GM19372 (cell line): ENCODE data around the gene AQP4.

Source experiments
- ATAC-seq: cut with Tn5 transposase; IDR thresholded peaks from one replicate; pipeline ENCODE4 v1.9.1; 2021; ENCODE audit warnings: mild to moderate bottlenecking, low read depth, moderate library complexity; ENCODE audit not compliant: unreplicated experiment

AQP4 gene, protein sequence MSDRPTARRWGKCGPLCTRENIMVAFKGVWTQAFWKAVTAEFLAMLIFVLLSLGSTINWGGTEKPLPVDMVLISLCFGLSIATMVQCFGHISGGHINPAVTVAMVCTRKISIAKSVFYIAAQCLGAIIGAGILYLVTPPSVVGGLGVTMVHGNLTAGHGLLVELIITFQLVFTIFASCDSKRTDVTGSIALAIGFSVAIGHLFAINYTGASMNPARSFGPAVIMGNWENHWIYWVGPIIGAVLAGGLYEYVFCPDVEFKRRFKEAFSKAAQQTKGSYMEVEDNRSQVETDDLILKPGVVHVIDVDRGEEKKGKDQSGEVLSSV

DNA sequence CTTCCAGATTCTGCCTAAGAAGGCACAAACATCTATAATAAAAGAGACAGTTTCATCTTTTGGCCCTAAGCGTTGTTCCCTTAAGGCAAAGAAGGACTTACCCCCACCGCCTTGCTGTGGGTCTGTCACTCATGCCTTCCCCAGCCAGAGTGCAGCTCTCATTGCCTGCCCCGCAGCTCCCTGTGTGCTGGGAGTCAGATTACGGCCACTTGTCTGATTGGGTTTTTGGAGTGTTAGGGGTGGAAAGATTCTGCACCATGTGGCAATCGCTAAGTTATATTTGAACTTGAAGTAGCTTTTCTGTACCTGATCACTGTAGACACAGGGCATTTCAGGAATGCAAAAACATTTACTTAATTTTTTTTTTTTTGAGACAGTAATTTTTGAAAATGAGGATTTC lies at the start of gene AQP4:
TSS of gene AQP4 (minus strand) at position 151 of the 400 bp plus-strand sequence. CDS start at position 133, 18 bp downstream.
- no peak for ATAC-seq

DNA sequence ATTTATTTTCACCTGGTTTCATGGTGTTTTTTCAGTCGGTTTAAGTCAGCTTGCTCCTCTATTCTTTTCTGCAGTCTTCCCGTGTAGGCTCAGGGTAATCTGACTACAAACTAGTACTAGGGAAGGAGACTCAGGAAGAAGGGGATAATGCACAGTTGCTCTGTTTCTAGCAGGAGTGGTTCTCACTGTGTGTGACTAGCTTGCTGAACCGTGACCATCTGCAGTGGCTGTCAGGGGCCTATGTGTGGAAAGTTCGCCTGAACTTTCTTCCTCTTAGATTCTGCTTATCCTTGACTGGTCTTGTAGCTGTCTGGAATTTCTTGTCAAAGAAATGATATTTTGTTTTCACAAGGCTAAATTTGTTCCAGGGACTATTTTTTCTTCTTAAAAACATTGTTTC lies 46.3 kb upstream of the AQP4 start:
- ATAC-seq = no peak

DNA sequence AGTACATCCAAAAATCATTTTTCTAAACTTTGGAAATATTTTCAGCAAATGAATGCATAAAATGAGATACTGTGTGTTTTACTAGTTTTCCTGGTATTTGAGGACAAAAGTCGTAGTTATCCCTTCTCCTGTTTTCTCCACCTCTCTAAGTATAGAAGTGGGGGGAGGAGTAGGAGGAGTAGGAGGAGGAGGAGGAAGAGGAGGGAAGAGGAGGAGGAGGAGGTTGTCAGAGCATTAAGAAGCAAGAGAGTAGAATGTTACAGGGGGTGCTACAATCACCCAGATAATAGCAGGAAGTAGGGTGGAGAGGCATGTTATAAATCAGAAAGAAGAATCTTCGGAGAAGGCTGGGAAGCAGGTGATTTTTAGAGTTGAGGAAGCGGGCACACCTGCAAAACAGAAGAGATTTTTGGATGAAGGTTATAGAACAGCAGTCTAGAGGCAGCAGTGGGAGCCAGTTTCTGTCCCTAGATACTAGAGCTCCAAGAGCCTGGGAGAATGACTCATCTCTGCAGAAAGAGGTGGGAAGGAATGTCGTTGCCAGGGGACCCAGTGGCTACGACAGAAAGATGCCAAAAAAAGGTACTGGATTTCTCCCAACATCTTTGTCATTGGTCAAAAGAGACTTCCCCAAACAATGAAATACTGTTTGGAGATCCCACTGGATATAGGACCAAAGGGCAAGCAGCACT lies 44.2 kb upstream of the AQP4 start:
- no peak for ATAC-seq

DNA sequence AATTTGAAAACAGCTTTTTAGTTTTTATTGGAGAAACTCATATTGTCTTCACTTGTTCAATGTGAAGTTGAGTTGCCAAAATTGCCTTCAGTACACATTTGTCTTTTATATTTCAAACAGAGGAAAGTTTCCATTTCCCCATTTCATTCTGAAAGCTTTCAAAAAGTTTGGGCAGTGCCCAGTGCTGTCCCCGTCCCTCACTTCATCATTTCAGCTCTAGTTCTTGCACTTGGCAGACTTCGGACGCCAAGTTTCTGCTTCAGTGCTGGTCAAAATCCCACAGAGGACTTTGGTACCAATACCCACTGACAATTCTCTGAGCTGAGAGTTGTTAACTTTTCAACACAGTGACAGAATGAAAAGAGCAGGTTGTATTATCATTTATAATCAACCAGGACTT lies 43.4 kb upstream of the AQP4 start:
- no peak for ATAC-seq

DNA sequence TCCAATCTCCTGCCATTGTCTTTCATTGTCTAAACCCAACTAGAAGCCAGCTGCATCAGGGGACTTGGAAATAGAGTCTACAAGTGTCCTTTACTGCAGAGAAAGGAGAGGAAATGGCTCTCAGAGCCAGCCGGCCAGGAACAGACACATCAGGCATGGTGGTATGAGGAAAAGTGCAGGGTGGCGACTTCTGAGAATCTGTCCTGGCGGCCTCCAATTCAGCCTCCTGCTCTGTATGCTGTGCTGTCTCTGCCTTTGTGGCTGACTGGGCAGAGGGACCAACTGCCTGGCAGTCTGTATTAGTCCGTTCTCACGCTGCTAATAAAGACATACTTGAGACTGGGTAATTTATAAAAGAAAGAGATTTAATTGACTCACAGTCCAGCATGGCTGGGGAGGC lies 36.8 kb upstream of the AQP4 start:
- no peak for ATAC-seq

DNA sequence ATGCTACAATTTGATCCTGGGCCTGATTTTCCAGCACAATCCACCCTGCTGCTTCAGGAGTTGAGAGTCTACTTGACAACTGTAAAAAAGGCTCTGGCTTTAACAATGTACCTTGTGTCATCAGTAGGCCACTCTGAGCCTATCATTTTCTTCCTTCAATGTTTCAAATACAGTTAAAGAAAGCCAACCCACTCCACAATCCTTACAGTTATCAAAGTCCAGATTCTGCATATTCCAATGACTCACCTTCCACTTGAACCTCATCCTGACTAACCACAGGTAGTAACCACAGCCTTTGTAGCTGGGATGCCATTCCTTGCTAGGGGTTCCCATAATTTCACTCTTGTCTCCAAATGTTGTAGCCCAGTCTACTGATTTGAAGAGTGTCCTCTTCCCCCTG lies 35.5 kb upstream of the AQP4 start:
- ATAC-seq = no peak

DNA sequence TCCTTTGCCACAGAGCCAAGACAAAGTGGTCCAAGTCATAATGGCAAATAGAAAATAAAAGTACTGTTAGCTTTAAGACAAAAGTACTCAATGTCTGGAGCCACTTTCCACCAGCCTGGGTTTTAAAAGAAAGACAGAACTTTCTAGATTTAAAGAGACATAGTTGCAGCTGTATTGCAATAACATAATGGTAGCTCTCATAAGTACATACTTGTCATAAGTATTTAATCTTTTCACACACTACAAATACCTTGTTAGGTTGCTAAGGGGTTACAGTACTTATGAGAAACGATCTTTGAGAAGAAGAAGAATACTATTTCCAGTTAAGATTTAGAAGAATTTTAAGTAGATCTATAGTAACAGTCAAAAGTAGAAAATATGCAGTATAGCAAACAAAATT lies 28.9 kb upstream of the AQP4 start:
- ATAC-seq = no peak

DNA sequence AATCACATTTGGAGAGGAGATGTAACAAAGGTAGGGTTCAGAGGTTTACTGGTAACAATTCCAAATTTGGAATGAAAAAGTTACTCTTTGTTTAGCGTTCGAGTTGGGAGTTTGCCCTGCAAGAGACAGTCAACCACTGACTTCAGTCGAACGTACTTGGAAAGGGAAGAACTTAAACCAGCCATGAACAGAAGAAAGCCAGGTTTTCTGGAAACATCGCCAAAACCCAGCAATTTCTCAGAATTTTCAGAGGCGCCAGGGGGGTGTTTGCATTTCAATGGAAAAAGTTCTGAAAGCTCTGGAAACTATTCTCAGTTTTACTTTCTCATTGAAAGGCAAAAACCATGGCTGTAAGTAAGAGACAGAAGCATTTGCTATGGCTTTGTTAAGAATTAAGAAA lies 28.5 kb upstream of the AQP4 start:
- no peak for ATAC-seq

DNA sequence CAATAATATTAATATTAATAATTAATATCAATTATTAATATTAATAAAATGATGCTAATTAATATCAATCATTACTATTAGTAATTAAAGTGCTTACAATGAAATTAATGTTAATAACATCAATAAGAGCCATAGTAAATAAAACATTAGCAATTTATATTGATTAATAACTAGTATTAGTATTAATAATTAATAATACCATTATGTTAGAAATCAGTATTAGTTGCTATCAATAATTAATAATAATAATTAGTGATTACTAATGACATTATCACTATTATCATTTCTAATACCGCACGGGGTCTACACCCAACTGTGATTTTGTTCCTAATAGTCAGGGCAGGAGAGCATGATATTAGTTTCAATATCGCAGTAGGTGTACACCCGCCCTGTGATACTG lies 22.8 kb upstream of the AQP4 start:
- no peak for ATAC-seq

DNA sequence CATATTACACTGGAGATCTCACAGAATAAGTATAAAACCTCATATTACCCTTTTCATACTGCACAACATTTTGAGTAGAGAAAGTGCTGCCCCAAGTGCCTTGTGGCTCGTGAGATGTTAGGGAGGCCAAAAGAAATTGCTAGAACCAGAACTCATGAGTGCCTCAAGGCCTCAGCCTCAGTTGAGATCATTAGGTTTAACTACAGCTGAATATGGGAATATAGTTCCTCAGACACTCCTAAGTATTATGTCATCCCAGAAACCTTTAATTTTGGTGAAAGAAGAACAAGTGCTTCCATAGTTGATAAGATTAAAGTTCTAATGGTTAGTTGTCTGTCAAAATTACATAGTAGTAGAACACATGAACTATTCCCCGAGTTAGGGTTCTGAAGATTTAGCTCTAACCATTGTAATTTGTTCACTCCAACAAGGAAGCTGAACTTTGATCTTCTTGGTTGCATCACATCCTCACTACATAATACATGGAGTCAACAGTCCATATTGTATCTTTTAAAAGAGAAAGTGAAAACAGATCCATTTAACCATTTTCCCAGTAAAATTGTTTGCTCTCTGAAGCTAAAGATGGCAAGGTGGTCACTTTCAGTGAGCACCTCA lies 9.6 kb upstream of the AQP4 start:
- no peak for ATAC-seq

DNA sequence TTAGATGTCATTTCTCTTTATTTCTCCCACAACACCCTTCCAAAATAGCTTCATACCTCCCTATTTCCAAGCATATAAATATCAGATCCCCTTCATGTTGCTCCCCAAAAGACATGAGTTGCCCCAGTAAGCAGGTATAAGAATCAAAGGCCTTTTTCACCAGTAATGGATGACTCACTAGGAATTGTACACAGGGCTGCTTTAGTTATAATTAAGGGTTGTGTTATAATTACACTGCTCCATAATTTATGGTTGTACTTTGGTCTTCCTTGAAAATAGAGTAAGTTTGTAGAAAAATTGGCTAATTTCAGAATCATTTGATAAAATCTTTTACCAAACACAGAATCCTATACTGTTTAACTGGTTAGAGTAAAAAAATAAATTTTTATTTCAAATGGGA lies 8.8 kb upstream of the AQP4 start:
- no peak for ATAC-seq

DNA sequence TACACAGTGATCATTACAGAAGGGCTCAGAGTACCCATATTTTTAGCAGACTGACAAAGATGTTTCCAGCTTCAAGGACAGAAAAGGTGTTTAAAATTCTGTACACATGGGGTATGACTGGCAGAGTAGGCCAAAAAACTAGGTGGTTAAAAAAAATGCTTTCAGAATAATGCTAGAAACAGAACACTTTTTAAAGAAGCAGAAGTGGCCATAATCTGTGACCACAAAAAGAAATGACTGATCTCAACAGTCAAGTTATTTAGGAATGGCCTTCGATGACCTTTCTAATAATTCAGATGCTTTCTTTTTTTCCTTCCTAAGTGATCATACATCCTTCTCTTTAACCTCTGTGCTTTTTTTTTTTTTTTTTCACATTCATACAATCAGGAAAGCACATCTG lies 4.1 kb upstream of the AQP4 start:
- ATAC-seq = no peak

DNA sequence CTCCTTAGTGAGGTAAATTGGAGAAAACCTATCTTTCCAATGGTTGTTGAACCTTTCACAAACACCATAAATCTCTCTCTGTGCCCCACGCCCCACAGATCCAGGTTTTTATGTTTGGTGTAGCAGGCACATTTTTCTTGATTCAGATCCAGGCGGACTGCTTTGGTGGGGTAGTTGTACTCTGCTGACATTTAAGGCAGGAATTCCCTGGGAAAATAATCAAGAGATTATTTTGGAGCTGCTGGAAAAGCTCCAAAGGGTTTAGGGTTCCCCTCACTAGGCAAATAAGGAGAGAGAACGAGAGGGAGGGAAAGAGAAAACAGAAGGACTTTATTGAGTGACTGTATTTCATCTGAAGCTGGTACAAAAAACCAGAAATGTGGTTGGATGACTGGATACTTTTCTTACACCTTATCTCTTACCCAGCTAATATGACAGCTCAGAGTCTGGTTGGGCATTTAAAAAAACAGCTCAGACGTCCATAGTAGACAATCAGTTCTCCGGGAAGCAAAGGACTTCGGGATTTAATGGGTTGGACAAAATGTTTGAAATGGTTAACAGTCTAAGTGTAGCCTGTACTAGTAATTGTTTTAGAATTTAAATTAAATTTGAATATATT lies 3.6 kb upstream of the AQP4 start:
- ATAC-seq = no peak

DNA sequence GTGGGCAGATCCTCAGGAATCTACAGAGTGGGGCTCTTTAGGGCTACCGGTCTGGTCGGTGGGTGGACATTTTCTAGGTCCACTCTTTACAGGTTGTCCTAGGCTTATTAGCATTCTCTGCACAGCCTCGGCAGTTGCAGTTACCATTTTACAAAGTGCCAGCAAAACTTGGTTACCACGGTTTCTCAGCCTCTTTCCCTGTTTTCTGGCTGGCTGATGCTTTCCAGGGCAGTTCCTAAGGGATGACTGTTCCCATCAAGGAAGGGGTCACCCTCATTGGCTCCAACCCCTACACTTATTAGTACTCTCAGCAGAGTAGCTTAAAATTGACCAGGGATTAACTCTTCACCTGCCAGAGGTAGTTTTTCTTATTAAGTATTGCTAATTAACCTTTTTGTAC lies 2.0 kb upstream of the AQP4 start:
- no peak for ATAC-seq

DNA sequence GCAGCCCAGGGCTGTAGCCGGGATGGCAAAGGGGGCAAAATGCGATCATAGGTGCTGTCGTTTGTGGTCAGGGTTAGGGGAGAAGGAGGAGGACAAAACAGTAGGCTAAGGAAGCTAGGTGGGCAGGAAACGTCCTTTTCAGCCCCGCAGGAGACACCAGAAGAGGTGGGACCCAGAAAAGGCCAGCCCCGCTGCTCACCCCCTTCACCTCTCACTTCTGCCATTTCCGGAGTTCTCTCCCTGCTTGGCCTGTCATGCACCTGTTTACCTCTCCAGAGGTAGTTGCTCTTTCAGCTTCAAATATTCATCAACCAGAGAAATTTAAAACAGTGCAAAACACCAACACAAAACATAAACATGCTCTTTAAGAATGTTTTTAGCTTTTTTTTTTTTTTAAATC lies 849 bp downstream of the AQP4 start:
- no peak for ATAC-seq

DNA sequence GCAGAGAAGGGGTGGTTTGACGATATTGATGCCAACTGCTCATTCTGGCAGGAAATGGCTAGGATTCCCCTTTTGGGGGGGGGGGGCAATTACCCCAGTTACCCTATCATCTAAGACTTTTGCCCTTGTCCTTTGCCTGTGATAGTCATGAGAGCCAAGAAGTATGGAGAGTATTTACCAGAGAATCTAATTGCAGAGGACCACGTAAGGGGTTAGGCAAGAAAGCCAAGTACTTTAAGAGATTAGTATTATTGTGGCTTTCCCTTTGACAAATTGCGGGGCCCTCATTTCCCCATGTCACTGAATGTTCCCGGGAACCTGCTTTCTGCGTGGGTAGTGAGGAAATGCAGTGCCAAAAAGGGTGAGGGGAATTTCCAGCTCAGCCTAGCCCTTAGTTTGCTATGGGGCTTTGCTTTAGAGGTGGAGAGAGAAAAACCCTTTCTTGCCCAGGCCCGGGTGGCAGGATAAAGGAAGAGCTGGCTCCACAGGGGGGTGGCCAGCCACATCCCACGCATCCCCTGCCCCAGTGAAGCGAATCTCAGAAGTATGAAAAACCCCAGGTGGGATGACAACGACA lies 1.5 kb downstream of the AQP4 start:
- ATAC-seq = no peak

DNA sequence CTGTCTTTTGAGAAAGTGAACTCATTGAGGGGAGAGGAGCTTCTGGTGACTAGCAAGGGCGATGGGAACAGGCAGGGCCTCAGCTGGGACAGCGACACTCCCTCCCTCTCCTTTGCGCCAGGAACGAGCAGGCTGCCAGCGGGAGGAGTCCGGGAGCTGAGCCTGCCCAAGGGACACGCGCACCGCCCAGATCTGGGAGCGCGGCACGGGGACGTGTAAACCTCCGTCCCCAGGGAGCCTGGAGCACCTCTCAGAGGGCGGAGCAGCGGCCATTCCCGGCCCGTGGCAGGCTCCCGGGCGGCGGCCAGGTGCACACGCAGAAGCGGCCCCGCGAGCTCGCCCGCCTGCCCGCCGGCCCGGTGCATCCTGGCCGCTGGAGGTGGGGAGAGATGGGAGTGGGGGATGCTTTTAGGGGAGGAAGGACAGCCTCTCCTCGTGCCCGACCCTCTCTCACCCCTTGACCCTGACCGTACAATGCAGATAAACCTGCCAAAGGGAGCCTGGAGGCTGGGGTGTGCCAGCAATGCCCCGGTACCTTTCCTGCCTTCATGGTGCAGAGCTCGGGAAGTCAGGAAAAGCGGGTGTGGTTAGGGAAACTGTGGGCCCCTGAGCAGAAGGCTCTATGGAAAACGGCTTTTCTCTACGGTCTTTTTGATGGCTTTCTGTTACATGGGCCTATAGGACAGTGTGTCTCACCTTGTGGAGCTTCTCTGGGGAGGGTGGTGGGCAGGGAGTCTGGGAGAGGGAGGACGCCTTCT lies 2.2 kb downstream of the AQP4 start:
- no peak for ATAC-seq

DNA sequence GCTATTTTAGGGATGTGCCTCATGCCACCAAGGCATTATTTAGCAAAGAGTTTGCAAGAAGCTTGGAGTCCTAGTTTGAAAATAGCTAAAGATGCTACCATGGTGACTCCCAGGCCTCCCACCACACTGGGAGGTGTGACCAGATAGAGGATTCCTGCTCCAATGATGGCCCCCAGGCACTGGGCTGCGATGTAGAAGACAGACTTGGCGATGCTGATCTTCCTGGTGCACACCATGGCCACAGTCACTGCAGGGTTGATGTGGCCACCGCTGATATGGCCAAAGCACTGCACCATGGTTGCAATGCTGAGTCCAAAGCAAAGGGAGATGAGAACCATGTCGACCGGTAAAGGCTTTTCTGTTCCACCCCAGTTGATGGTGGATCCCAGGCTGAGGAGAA lies 3.4 kb downstream of the AQP4 start:
- ATAC-seq = no peak

DNA sequence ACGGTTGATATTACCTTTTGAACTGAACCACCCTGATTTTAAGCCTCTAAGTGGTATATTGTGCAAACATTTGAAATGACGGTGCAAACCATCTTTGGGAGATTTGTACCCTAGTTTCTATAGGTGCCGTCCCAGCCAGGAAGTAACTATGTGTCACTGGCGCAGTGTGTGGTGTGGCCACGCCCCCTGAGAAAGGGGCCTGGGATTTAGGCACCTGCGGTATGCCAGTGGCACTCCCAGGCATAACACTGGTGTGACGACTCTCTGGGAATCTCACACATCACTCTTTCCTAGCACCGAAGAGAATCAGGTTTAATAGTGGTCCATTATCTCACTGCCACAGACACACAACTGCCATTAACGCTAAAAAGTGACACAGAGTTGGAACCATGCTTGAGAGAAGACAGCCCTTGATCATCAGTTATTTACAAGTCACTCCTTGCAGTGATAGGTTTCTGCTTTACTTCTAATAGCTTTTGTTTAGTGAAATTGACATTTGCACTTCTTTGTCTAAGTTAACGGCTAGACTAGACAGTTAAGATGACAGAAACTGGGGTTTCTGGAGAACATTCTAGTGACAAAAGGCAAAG lies 11.1 kb downstream of the AQP4 start:
- no peak for ATAC-seq

DNA sequence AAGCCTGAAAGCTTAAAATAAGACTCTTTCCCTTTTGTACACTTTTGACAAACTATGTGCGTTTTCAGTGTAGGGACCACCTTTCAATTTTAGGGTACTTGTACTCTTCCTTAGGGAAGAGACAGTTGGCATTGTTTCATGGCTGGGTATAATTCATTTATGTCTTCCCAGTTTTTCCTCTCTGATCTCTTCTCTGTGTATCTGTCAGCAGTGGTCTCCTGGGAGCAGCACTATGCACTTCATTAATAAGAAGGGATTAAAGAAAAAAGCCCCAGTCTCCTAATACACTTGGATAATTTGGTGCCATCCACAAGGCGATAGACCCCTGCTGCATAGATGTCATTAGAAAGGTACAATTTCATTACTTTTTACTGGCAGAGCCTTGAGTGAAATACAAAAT lies 12.1 kb downstream of the AQP4 start:
- ATAC-seq = no peak
